Calu3 (cell line): ENCODE data around the gene ARHGAP15. TPM values are rescaled to one million over a fixed set of nuclear protein-coding genes. Genes with fewer than 3 reads are reported as not detected.

Experiments used
- BruUV-seq: library from RNA; stranded (reverse); fragments of 400-500 nt; replicated peaks from 2 replicates; lab custom pipeline; 2021; lab: Mats Ljungman, UMichigan
- CTCF ChIA-PET: fragments of 300-600 bp; sonication (Branson Sonifier 250); formaldehyde crosslinking; loops from one replicate; lab custom pipeline; 2022; ENCODE audit warnings: antibody characterized with exemption; lab: Charles Lee
- DNase-seq: peaks from one replicate; pipeline ENCODE4 v3.0.0; 2022
- H3K27ac Mint-ChIP-seq: one replicate; pipeline ENCODE4 v1.8.0; 2022; ENCODE audit warnings: mixed read lengths; ENCODE audit not compliant: unreplicated experiment
- H3K27me3 Mint-ChIP-seq: one replicate; pipeline ENCODE4 v1.8.0; 2022; ENCODE audit warnings: mixed read lengths; ENCODE audit not compliant: unreplicated experiment
- H3K36me3 Mint-ChIP-seq: one replicate; pipeline ENCODE4 v1.8.0; 2022; ENCODE audit warnings: mild to moderate bottlenecking, moderate library complexity, mixed read lengths; ENCODE audit not compliant: insufficient read depth, unreplicated experiment
- H3K4me1 Mint-ChIP-seq: one replicate; pipeline ENCODE4 v1.8.0; 2022; ENCODE audit warnings: mild to moderate bottlenecking, low read depth, mixed read lengths; ENCODE audit not compliant: unreplicated experiment
- H3K4me3 Mint-ChIP-seq: one replicate; pipeline ENCODE4 v1.8.0; 2022; ENCODE audit warnings: mild to moderate bottlenecking, low read depth, moderate library complexity, mixed read lengths; ENCODE audit not compliant: unreplicated experiment
- H3K9me3 Mint-ChIP-seq: one replicate; pipeline ENCODE4 v1.8.0; 2022; ENCODE audit warnings: low read depth, mixed read lengths; ENCODE audit not compliant: unreplicated experiment
- CTCF ChIP-seq: fragments of 200-600 bp; IDR thresholded peaks from one replicate; pipeline ENCODE4 v1.8.0; 2022; ENCODE audit warnings: antibody characterized with exemption; ENCODE audit not compliant: unreplicated experiment
- intact Hi-C: fragments of 100-400 bp; cut with micrococcal nuclease; formaldehyde crosslinking; loops from one replicate; pipeline ENCODE4 v1.10.0; 2022; ENCODE audit not compliant: unreplicated experiment
- total RNA-seq: library from RNA; stranded (reverse); gene quantifications from 2 replicates; pipeline ENCODE4 v1.2.3, GENCODE V29; 2022

The ARHGAP15 gene
- total RNA-seq, 1 experiment from 2014 or later = not detected

- intact Hi-C loops = loop anchor here (10.0 kb wide), 1 partner anchor 246 kb away; no protein-coding TSS in a partner anchor
- no peaks in the 10 kb centered on the region for H3K27me3 Mint-ChIP-seq
- no peak for TF ChIP-seq CTCF
- no peaks in the 10 kb centered on the region for H3K4me1 Mint-ChIP-seq
- H3K36me3 Mint-ChIP-seq = no peaks in the 10 kb centered on the region
- no peak overlapping the region for H3K4me3 Mint-ChIP-seq
- H3K27ac Mint-ChIP-seq = no peak overlapping the region
- DNase-seq = no peak
- no peaks in the 10 kb centered on the region for H3K9me3 Mint-ChIP-seq
- CTCF ChIA-PET = no interaction called here
- no TSS peak for BruUV-seq
These were observed 559.6 kb downstream of the ARHGAP15 start for GRCh38 chr2:143688815-143689214.

- Mint-ChIP-seq H3K4me1 (no peaks in the 10 kb centered on the region), H3K4me3 (no peak overlapping the region), H3K27ac (no peak overlapping the region), H3K9me3 (no peaks in the 10 kb centered on the region), H3K27me3 (no peaks in the 10 kb centered on the region), H3K36me3 (no peaks in the 10 kb centered on the region)
- TF ChIP-seq CTCF = no peak
- intact Hi-C loops = loop anchor here (10.0 kb wide), 1 partner anchor 245 kb away; no protein-coding TSS in a partner anchor
- no peak for DNase-seq
- BruUV-seq = no TSS peak
- CTCF ChIA-PET = no interaction called here
These were observed 560.3 kb downstream of the ARHGAP15 start for GRCh38 chr2:143689541-143689940.

GRCh38 chr2:143690235-143690634, 561.0 kb downstream of the ARHGAP15 start:
- no peak for DNase-seq
- intact Hi-C loops = no loop called here
- BruUV-seq = no TSS peak
- CTCF ChIA-PET = no interaction called here
- no peak overlapping the region for H3K27ac Mint-ChIP-seq
- no peak overlapping the region for H3K4me3 Mint-ChIP-seq
- H3K36me3 Mint-ChIP-seq = no peaks in the 10 kb centered on the region
- no peak for TF ChIP-seq CTCF
- no peaks in the 10 kb centered on the region for H3K9me3 Mint-ChIP-seq
- H3K4me1 Mint-ChIP-seq = no peaks in the 10 kb centered on the region
- H3K27me3 Mint-ChIP-seq = no peaks in the 10 kb centered on the region

- no peaks in the 10 kb centered on the region for H3K27me3 Mint-ChIP-seq
- intact Hi-C loops = no loop called here
- TF ChIP-seq CTCF = no peak
- CTCF ChIA-PET = no interaction called here
- no peak for DNase-seq
- no peaks in the 10 kb centered on the region for H3K9me3 Mint-ChIP-seq
- H3K4me3 Mint-ChIP-seq = no peak overlapping the region
- H3K4me1 Mint-ChIP-seq = no peaks in the 10 kb centered on the region
- no peaks in the 10 kb centered on the region for H3K36me3 Mint-ChIP-seq
- no peak overlapping the region for H3K27ac Mint-ChIP-seq
- no TSS peak for BruUV-seq
These were observed 561.9 kb downstream of the ARHGAP15 start for GRCh38 chr2:143691121-143691520.
